Keratinocyte (primary cell): Measurements from ENCODE around the gene WDR46. TPM values are rescaled to one million over a fixed set of nuclear protein-coding genes. Genes with fewer than 3 reads are reported as not detected.
A peak's percentile ranks its signal among the peaks of the same experiment; 100 is the strongest.

ENCODE experiments used
- DNase-seq: peaks from one replicate; pipeline ENCODE4 v3.0.0-alpha.2; 2011; ENCODE audit warnings: low read depth, missing footprints, low spot score
- FAIRE-seq: peaks from 2 replicates; lab custom pipeline; 2011; peaks lifted over from hg19 to GRCh38; lab: Jason Lieb, UNC
- H2AFZ ChIP-seq: 2 replicates; pipeline ENCODE4 v1.6.0; 2012; ENCODE audit warnings: low read length, control low read depth, inconsistent platforms; ENCODE audit not compliant: control insufficient read depth
- H3K27ac ChIP-seq: 2 replicates; pipeline ENCODE4 v1.5.1; 2011; ENCODE audit warnings: low read length; ENCODE audit not compliant: control insufficient read depth, insufficient read depth
- H3K27me3 ChIP-seq: 3 replicates; pipeline ENCODE4 v1.6.0; 2011; ENCODE audit warnings: low read length; ENCODE audit not compliant: control insufficient read depth, insufficient read depth; ENCODE audit errors: extremely low read depth
- H3K36me3 ChIP-seq, 2 experiments: 2 replicates in 1 of 2; 3 replicates in 1 of 2; pipeline ENCODE4 v1.5.1; 2011; ENCODE audit warnings: low read length in 2 of 2, mild to moderate bottlenecking in 1 of 2; ENCODE audit not compliant: control insufficient read depth in 2 of 2, insufficient read depth in 2 of 2; ENCODE audit errors: extremely low read depth in 1 of 2
- H3K4me1 ChIP-seq: 3 replicates; pipeline ENCODE4 v1.5.1; 2011; ENCODE audit warnings: low read length; ENCODE audit not compliant: control insufficient read depth, insufficient read depth; ENCODE audit errors: extremely low read depth
- H3K4me2 ChIP-seq: 3 replicates; pipeline ENCODE4 v1.6.0; 2011; ENCODE audit warnings: low read depth, low read length; ENCODE audit not compliant: control insufficient read depth, insufficient read depth; ENCODE audit errors: extremely low read depth
- H3K4me3 ChIP-seq, 3 experiments: fragments of 200-600 bp in 1 of 3; sonication (generic) in 1 of 3; 2 replicates in 2 of 3; 3 replicates in 1 of 3; pipeline ENCODE4 v1.5.1; 2011 to 2016; ENCODE audit warnings: low read length in 3 of 3, mild to moderate bottlenecking in 3 of 3, control low read depth in 2 of 3, inconsistent platforms in 1 of 3, low read depth in 1 of 3, mixed read lengths in 1 of 3, mixed run types in 1 of 3, moderate library complexity in 1 of 3; ENCODE audit not compliant: control insufficient read depth in 2 of 3, insufficient read depth in 2 of 3; ENCODE audit errors: extremely low read depth in 1 of 3
- H3K79me2 ChIP-seq: 2 replicates; pipeline ENCODE4 v1.6.0; 2012; ENCODE audit warnings: low read length; ENCODE audit not compliant: control insufficient read depth, insufficient read depth
- H3K9ac ChIP-seq: 3 replicates; pipeline ENCODE4 v1.6.0; 2011; ENCODE audit warnings: low read length; ENCODE audit not compliant: control insufficient read depth, insufficient read depth; ENCODE audit errors: extremely low read depth
- H3K9me1 ChIP-seq: 3 replicates; pipeline ENCODE4 v1.6.0; 2011; ENCODE audit warnings: low read length; ENCODE audit not compliant: control insufficient read depth, insufficient read depth; ENCODE audit errors: extremely low read depth
- H3K9me3 ChIP-seq: 2 replicates; pipeline ENCODE4 v1.5.1; 2012; ENCODE audit warnings: low read depth, low read length; ENCODE audit not compliant: control insufficient read depth
- H4K20me1 ChIP-seq: 3 replicates; pipeline ENCODE4 v1.6.0; 2011; ENCODE audit warnings: low read length; ENCODE audit not compliant: control insufficient read depth, insufficient read depth; ENCODE audit errors: extremely low read depth
- EZH2 ChIP-seq: IDR thresholded peaks from one replicate; pipeline ENCODE4 v1.6.1; 2012; ENCODE audit warnings: inconsistent platforms, mild to moderate bottlenecking, low read length, moderate library complexity
- dilution Hi-C: fragments of 300-500 bp; cut with MboI; formaldehyde crosslinking; loops from one replicate; pipeline ENCODE4 v1.7.0; 2020; ENCODE audit warnings: low sequenced_read_pairs; ENCODE audit not compliant: extremely low pct_ligation_motif_present
- polyA plus RNA-seq, 5 experiments: library from polyadenylated mRNA; depleted of rRNA in 3 of 5; stranded (reverse) in 3 of 5; stranded (forward) in 1 of 5; unstranded in 1 of 5; fragments of >200 nt; gene quantifications; 1 replicate in 1 of 5; 2 replicates in 3 of 5; 3 replicates in 1 of 5; pipeline versions ENCODE4 v1.2.1 to v1.2.3, GENCODE V29; 2011 to 2012; ENCODE audit warnings: missing spikeins in 2 of 5, low read depth in 1 of 5, low replicate concordance in 1 of 5
- TF ChIP-seq, protein P1 (sequence below), 3 experiments: IDR thresholded peaks in 1 of 3; conservative IDR thresholded peaks in 1 of 3; optimal IDR thresholded peaks in 1 of 3; 2 replicates in 2 of 3; 3 replicates in 1 of 3; pipeline versions ENCODE3 to v1.5.1; 2011; ENCODE audit warnings: low read length in 3 of 3, mild to moderate bottlenecking in 3 of 3, moderate library complexity in 2 of 3, control low read depth in 1 of 3, inconsistent platforms in 1 of 3; ENCODE audit not compliant: insufficient read depth in 2 of 3; ENCODE audit errors: extremely low read depth in 1 of 3

The WDR46 gene
- polyA plus RNA-seq, 1 donor (not counting 4 experiments of a cell fraction or from before 2014, with no cell fraction given) = 43.0 TPM

DNA sequence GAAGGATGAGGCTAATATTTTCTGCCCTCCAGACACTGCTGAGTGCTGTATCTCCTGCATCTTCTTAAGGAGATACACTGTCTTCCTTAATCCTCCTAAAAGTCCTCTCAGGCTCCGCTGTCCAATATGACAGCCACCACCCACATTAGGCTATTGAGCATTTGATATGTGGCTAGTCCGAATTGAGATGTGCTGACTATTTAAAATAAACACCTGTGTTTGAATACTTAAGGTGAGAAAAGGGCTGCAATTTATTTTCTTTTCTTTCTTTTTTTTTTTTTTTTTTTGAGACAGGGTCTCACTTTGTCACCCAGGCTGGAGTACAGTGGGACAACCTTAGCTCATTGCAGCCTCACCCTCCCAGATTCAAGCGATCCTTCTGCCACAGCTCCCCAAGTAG lies 12.8 kb upstream of the WDR46 start:
- no peak overlapping the region for H3K9ac ChIP-seq
- DNase-seq (no peak), FAIRE-seq (no peak)
- H3K9me3 ChIP-seq = no peaks in the 10 kb centered on the region
- no peaks in the 10 kb centered on the region for H3K9me1 ChIP-seq
- H3K36me3 ChIP-seq = peaks cover 22 to 25% of the 10 kb centered on the region in 2 experiments
- no peak overlapping the region for H2AFZ ChIP-seq
- H3K4me1 ChIP-seq = peaks cover 12% of the 10 kb centered on the region
- dilution Hi-C loops = no loop called here
- H4K20me1 ChIP-seq = no peaks in the 10 kb centered on the region
- H3K4me2 ChIP-seq = no peak overlapping the region
- no peak overlapping the region for H3K4me3 ChIP-seq
- H3K27me3 ChIP-seq = no peaks in the 10 kb centered on the region
- no peak for TF ChIP-seq EZH2
- TF ChIP-seq, protein P1, sequence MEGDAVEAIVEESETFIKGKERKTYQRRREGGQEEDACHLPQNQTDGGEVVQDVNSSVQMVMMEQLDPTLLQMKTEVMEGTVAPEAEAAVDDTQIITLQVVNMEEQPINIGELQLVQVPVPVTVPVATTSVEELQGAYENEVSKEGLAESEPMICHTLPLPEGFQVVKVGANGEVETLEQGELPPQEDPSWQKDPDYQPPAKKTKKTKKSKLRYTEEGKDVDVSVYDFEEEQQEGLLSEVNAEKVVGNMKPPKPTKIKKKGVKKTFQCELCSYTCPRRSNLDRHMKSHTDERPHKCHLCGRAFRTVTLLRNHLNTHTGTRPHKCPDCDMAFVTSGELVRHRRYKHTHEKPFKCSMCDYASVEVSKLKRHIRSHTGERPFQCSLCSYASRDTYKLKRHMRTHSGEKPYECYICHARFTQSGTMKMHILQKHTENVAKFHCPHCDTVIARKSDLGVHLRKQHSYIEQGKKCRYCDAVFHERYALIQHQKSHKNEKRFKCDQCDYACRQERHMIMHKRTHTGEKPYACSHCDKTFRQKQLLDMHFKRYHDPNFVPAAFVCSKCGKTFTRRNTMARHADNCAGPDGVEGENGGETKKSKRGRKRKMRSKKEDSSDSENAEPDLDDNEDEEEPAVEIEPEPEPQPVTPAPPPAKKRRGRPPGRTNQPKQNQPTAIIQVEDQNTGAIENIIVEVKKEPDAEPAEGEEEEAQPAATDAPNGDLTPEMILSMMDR (optimal IDR thresholded peaks at IDR 0.05 in 1 of 3, IDR thresholded peaks at IDR 0.05 in 1 of 3, conservative IDR thresholded peaks at IDR 0.05 in 1 of 3; ENCODE audit: extremely low read depth in 1 of 3, insufficient read depth in 2 of 3, low read length in 3 of 3) = no peak
- H3K79me2 ChIP-seq = peaks cover 34% of the 10 kb centered on the region
- H3K27ac ChIP-seq = no peak overlapping the region

DNA sequence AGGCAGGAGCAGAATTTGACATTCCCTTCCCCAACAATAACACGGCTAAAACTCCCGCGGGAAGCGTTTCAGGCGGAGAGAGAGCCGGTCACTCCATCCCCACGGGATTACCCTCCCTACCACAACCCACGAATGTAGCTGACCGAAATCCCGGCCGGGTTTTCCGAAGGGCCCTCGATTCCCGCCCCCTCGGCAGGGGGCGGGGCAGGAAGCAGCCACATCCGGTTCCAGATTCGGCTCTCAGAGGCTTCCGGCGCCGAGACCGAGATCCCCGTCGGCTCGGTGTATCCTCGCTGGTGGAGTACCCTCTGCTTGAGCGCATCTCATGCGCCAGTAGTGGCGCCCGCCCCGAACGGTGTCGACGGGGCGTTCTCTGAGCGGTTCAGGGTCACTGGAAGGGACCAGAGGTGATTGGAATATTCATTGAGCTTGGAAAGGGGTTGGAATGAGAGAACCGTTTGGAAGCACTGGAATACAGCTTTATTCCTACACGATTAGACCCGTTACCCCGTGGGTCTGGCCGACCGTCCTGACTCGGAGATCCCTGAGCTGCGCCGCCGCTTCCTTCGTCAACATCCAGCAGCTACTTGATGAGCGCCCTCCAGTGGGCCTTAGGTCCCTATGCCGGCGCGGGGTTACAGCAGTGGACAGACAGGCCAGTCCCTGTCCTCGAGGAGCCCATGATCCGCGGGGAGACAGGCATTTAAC lies 10.4 kb upstream of the WDR46 start:
- H2AFZ ChIP-seq = peak overlapping the region; percentile 64
- H3K27me3 ChIP-seq = no peaks in the 10 kb centered on the region
- H3K9me1 ChIP-seq = no peaks in the 10 kb centered on the region
- H3K27ac ChIP-seq = peak overlapping the region; percentile 89
- peak; percentile 44 for FAIRE-seq
- peak overlapping the region; percentile 70 to 93 (median 91) for H3K4me3 ChIP-seq
- H3K79me2 ChIP-seq = peaks cover 24% of the 10 kb centered on the region
- no peaks in the 10 kb centered on the region for H4K20me1 ChIP-seq
- peaks cover 14% of the 10 kb centered on the region for H3K4me1 ChIP-seq
- no peak for DNase-seq
- H3K9me3 ChIP-seq = no peaks in the 10 kb centered on the region
- H3K36me3 ChIP-seq = peaks cover 18 to 29% of the 10 kb centered on the region in 2 experiments
- dilution Hi-C loops = no loop called here
- H3K9ac ChIP-seq = peak overlapping the region; percentile 88
- peak overlapping the region; percentile 89 for H3K4me2 ChIP-seq
- TF ChIP-seq, protein P1 (optimal IDR thresholded peaks at IDR 0.05 in 1 of 3, IDR thresholded peaks at IDR 0.05 in 1 of 3, conservative IDR thresholded peaks at IDR 0.05 in 1 of 3; ENCODE audit: extremely low read depth in 1 of 3, insufficient read depth in 2 of 3, low read length in 3 of 3) = peak in 2 of 3 experiments; percentile 70 to 85
- no peak for TF ChIP-seq EZH2
